K562 (cell line): ENCODE results near the gene TRIM47. TPM values are rescaled to one million over a fixed set of nuclear protein-coding genes. Genes with fewer than 3 reads are reported as not detected.

Experiments used
- ATF7 ChIP-seq: fragments of 450-650 bp; IDR thresholded peaks from 2 replicates; pipeline ENCODE4 v1.7.1; 2014; ENCODE audit warnings: mild to moderate bottlenecking, moderate library complexity
- BHLHE40 ChIP-seq: IDR thresholded peaks from 2 replicates; pipeline ENCODE4 v1.6.1; 2011; ENCODE audit warnings: low read length, improper control_type of control experiment
- CHCHD3 ChIP-seq: fragments of 250-450 bp; sonication (Bioruptor Pico); IDR thresholded peaks from 2 replicates; pipeline ENCODE4 v2.1.2; 2022; ENCODE audit warnings: mild to moderate bottlenecking
- ERF ChIP-seq: fragments of 450-650 bp; formaldehyde crosslinking; IDR thresholded peaks from 2 replicates; pipeline ENCODE4 v1.4.0; 2020; ENCODE audit warnings: mild to moderate bottlenecking, mixed read lengths
- FOXA1 ChIP-seq: fragments of 450-650 bp; IDR thresholded peaks from 2 replicates; pipeline ENCODE4 v1.6.1; 2016; ENCODE audit warnings: mild to moderate bottlenecking, borderline replicate concordance
- GABPB2 ChIP-seq: fragments of 250-450 bp; sonication (Bioruptor Pico); conservative IDR thresholded peaks from 2 replicates; pipeline ENCODE4 v1.5.1; 2021; ENCODE audit warnings: mild to moderate bottlenecking
- MAFF ChIP-seq: IDR thresholded peaks from 2 replicates; pipeline ENCODE4 v1.6.1; 2012; ENCODE audit warnings: low read length, improper control_type of control experiment
- MCM7 ChIP-seq, 2 experiments: fragments of 450-650 bp; IDR thresholded peaks; 2 replicates each; pipeline ENCODE4 v1.6.1; 2016 to 2018
- MEF2D ChIP-seq: conservative IDR thresholded peaks from 2 replicates; pipeline ENCODE4 v1.6.1; 2016; ENCODE audit warnings: low read depth, missing genetic modification characterization, missing compliant biosample characterization
- NR4A1 ChIP-seq, 2 experiments: fragments of 250-450 bp in 1 of 2; fragments of 450-650 bp in 1 of 2; sonication (Bioruptor Pico) in 1 of 2; IDR thresholded peaks; 2 replicates each; pipeline versions ENCODE4 v1.4.0 to v1.6.1; 2016 to 2020; ENCODE audit warnings: mild to moderate bottlenecking in 2 of 2, missing compliant biosample characterization in 1 of 2, missing genetic modification characterization in 1 of 2, moderate library complexity in 1 of 2
- PHB2 ChIP-seq: fragments of 450-650 bp; IDR thresholded peaks from 2 replicates; pipeline ENCODE4 v1.6.1; 2017; ENCODE audit warnings: low read depth
- SREBF1 ChIP-seq: fragments of 150-350 bp; IDR thresholded peaks from 2 replicates; pipeline ENCODE4 v1.6.1; 2014; ENCODE audit warnings: antibody characterized with exemption, low read depth, low read length, borderline replicate concordance
- TAF7 ChIP-seq: fragments of 450-650 bp; IDR thresholded peaks from 2 replicates; pipeline ENCODE4 v1.6.1; 2016; ENCODE audit warnings: missing genetic modification characterization, missing compliant biosample characterization
- ZBTB26 ChIP-seq: fragments of 450-650 bp; formaldehyde crosslinking; IDR thresholded peaks from 2 replicates; pipeline ENCODE4 v1.4.0; 2022; ENCODE audit warnings: missing genetic modification characterization
- ZNF347 ChIP-seq: fragments of 450-650 bp; formaldehyde crosslinking; IDR thresholded peaks from 2 replicates; pipeline ENCODE4 v1.4.0; 2020; ENCODE audit warnings: low read depth, mild to moderate bottlenecking, moderate library complexity
- ZNF75A ChIP-seq: fragments of 450-650 bp; formaldehyde crosslinking; IDR thresholded peaks from 2 replicates; pipeline ENCODE4 v1.4.0; 2020; ENCODE audit warnings: mild to moderate bottlenecking
- ZNF76 ChIP-seq: fragments of 250-450 bp; sonication (Bioruptor Pico); IDR thresholded peaks from 2 replicates; pipeline ENCODE4 v1.4.0; 2020; ENCODE audit warnings: mild to moderate bottlenecking, moderate library complexity, borderline replicate concordance
- polyA plus RNA-seq, 8 experiments: library from polyadenylated mRNA; depleted of rRNA in 4 of 8; stranded (reverse) in 5 of 8; unstranded in 3 of 8; fragments of >200 nt; fragmentation: Nextera tagmentation in 2 of 8; fragmentation: Illumina TruSeq in 1 of 8; extraction: Ambion mirVana in 2 of 8; extraction: Trizol in 1 of 8; gene quantifications; 2 replicates each; pipeline versions ENCODE4 v1.2.1 to v1.2.3, GENCODE V29; 2011 to 2014; ENCODE audit warnings: inconsistent platforms in 1 of 8, missing spikeins in 1 of 8
- total RNA-seq, 7 experiments: library from RNA; depleted of rRNA in 6 of 7; stranded (reverse); fragments of >200 nt in 6 of 7; fragmentation: Illumina TruSeq in 2 of 7; extraction: Trizol in 2 of 7; gene quantifications; 2 replicates each; pipeline versions ENCODE4 v1.2.1 to v1.2.3, GENCODE V29; 2011 to 2021; ENCODE audit warnings: low replicate concordance in 1 of 7
- TF ChIP-seq, protein P1 (sequence below): fragments of 450-650 bp; formaldehyde crosslinking; IDR thresholded peaks from 2 replicates; pipeline ENCODE4 v1.4.0; 2020; ENCODE audit warnings: mild to moderate bottlenecking, moderate library complexity
- TF ChIP-seq, protein P2 (sequence below): sonication (generic); formaldehyde crosslinking; IDR thresholded peaks from 2 replicates; pipeline ENCODE4 v1.8.0; 2022; ENCODE audit warnings: mild to moderate bottlenecking, low read depth, missing genetic modification reagents
- TF ChIP-seq, protein P3 (sequence below): fragments of 250-450 bp; sonication (Bioruptor Pico); IDR thresholded peaks from 2 replicates; pipeline ENCODE4 v1.4.0; 2020; ENCODE audit warnings: mild to moderate bottlenecking, moderate library complexity
- TF ChIP-seq, protein P4 (sequence below): fragments of 450-650 bp; IDR thresholded peaks from 2 replicates; pipeline ENCODE4 v1.6.1; 2014; ENCODE audit warnings: low read depth, mild to moderate bottlenecking, moderate library complexity, borderline replicate concordance

The TRIM47 gene
- total and polyA plus RNA-seq, 9 of the 15 experiments (the other 6 are each of a cell fraction or from before 2014, with no cell fraction given), result 0.56 to 6.1 (median 3.2) TPM

- TF ChIP-seq, protein P1, sequence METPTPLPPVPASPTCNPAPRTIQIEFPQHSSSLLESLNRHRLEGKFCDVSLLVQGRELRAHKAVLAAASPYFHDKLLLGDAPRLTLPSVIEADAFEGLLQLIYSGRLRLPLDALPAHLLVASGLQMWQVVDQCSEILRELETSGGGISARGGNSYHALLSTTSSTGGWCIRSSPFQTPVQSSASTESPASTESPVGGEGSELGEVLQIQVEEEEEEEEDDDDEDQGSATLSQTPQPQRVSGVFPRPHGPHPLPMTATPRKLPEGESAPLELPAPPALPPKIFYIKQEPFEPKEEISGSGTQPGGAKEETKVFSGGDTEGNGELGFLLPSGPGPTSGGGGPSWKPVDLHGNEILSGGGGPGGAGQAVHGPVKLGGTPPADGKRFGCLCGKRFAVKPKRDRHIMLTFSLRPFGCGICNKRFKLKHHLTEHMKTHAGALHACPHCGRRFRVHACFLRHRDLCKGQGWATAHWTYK (CRISPR knock-in tag), result peak; percentile 88
- no peak for TF ChIP-seq SREBF1
- TF ChIP-seq ERF (CRISPR knock-in tag), result peak; percentile 49; the same call in 1 of the 2 replicates
- no peak for TF ChIP-seq ZNF76 (CRISPR knock-in tag)
- no peak for TF ChIP-seq NR4A1 (CRISPR knock-in tag; IDR thresholded peaks at IDR 0.05)
- peak; percentile 70; the same call in 1 of the 2 replicates for TF ChIP-seq NR4A1 (tag; IDR thresholded peaks at IDR 0.05)
- TF ChIP-seq ZNF347 (CRISPR knock-in tag), result no peak
- TF ChIP-seq, protein P2, sequence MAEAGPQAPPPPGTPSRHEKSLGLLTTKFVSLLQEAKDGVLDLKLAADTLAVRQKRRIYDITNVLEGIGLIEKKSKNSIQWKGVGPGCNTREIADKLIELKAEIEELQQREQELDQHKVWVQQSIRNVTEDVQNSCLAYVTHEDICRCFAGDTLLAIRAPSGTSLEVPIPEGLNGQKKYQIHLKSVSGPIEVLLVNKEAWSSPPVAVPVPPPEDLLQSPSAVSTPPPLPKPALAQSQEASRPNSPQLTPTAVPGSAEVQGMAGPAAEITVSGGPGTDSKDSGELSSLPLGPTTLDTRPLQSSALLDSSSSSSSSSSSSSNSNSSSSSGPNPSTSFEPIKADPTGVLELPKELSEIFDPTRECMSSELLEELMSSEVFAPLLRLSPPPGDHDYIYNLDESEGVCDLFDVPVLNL (CRISPR knock-in tag), result no peak
- TF ChIP-seq MCM7 (IDR thresholded peaks at IDR 0.05), result no peak
- TF ChIP-seq PHB2, result no peak
- TF ChIP-seq ZBTB26 (CRISPR knock-in tag), result no peak
- TF ChIP-seq BHLHE40, result peak; percentile 87
- TF ChIP-seq TAF7, result no peak
- TF ChIP-seq, protein P3, sequence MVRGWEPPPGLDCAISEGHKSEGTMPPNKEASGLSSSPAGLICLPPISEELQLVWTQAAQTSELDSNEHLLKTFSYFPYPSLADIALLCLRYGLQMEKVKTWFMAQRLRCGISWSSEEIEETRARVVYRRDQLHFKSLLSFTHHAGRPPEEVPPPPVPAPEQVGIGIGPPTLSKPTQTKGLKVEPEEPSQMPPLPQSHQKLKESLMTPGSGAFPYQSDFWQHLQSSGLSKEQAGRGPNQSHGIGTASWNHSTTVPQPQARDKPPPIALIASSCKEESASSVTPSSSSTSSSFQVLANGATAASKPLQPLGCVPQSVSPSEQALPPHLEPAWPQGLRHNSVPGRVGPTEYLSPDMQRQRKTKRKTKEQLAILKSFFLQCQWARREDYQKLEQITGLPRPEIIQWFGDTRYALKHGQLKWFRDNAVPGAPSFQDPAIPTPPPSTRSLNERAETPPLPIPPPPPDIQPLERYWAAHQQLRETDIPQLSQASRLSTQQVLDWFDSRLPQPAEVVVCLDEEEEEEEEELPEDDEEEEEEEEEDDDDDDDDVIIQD, result no peak
- no peak; the same call in 1 of the 2 replicates for TF ChIP-seq GABPB2 (CRISPR knock-in tag)
- no peak; the same call in 1 of the 2 replicates for TF ChIP-seq MEF2D (tag)
- no peak for TF ChIP-seq ZNF75A (CRISPR knock-in tag)
- TF ChIP-seq, protein P4, sequence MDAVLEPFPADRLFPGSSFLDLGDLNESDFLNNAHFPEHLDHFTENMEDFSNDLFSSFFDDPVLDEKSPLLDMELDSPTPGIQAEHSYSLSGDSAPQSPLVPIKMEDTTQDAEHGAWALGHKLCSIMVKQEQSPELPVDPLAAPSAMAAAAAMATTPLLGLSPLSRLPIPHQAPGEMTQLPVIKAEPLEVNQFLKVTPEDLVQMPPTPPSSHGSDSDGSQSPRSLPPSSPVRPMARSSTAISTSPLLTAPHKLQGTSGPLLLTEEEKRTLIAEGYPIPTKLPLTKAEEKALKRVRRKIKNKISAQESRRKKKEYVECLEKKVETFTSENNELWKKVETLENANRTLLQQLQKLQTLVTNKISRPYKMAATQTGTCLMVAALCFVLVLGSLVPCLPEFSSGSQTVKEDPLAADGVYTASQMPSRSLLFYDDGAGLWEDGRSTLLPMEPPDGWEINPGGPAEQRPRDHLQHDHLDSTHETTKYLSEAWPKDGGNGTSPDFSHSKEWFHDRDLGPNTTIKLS, result peak; percentile 69
- no peak for TF ChIP-seq FOXA1
- TF ChIP-seq MAFF, result no peak
- TF ChIP-seq CHCHD3 (CRISPR knock-in tag), result no peak
- peak; percentile 81 for TF ChIP-seq ATF7
Observed at GRCh38 chr17:75845058-75845711, 33.2 kb downstream of the TRIM47 start (continued).
